Right ventricle myocardium inferior (tissue), 1 donor: Measurements from ENCODE around the gene ADRB2. TPM values are rescaled to one million over a fixed set of nuclear protein-coding genes. Genes with fewer than 3 reads are reported as not detected.

ENCODE experiments used
- ATAC-seq: fragments of 200-7000 bp; cut with Tn5 transposase; one replicate; pipeline ENCODE4 v1.9.1; 2020; ENCODE audit warnings: mild to moderate bottlenecking, moderate library complexity
- DNase-seq: peaks from one replicate; pipeline ENCODE4 v3.0.0; 2021; ENCODE audit errors: missing footprints
- intact Hi-C: fragments of 100-400 bp; cut with DNase I; formaldehyde crosslinking; loops from one replicate; pipeline ENCODE4 v1.11.0; 2022
- total RNA-seq: library from RNA; stranded (reverse); fragmentation: NEBNext Ultra II Directional; extraction: Animal tissue kit (Norgen Biotek cat#: 25700); gene quantifications from one replicate; pipeline ENCODE4 v1.2.1, GENCODE V29; 2021
- donor health status: DM: no; HTN: yes; CAD: no; lungs with severe emphysema.

The ADRB2 gene
- total RNA-seq, 1 donor from 2014 or later = 5.5 TPM

DNA sequence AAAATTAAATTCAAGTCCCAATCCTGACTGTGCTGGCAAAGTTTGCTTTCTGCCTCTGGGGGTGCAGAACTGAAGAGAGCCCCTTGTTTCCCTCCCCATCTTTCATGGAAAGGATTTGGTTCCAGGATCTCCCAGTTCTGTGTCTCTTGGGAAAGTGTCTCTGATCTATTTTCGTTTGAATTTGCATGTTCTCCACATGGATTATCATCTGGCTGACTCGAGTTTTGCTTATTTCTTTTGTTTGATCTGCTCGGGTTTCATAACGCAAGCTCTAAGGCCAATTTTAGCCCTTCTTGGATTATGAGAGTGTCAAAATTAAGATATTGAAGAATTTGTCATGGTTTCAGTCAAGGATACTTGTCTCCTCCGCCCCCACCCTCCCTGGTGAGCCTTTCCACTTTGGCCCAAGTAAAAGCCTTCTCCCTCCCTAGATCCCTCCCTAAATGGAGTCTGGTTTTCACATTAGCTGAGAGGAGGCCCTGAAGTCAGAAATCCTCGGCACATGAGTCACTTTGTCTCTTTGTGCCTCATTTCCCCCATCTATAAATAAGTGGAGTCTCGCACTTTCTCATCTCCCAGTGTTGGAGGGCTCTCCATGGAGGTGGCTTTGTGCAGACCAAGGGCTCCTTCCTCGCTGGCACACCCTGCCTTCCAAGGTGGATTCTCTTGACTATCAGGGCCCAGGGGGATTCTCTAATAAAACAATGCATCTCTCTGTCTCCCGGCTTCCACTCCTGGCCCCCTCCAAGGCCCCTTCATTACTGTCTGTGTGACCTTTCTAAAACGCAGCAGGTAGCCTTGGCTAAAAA, 17.3 kb downstream of the ADRB2 start:
- intact Hi-C loops = no loop called here
- ATAC-seq (no peak), DNase-seq (no peak)

DNA sequence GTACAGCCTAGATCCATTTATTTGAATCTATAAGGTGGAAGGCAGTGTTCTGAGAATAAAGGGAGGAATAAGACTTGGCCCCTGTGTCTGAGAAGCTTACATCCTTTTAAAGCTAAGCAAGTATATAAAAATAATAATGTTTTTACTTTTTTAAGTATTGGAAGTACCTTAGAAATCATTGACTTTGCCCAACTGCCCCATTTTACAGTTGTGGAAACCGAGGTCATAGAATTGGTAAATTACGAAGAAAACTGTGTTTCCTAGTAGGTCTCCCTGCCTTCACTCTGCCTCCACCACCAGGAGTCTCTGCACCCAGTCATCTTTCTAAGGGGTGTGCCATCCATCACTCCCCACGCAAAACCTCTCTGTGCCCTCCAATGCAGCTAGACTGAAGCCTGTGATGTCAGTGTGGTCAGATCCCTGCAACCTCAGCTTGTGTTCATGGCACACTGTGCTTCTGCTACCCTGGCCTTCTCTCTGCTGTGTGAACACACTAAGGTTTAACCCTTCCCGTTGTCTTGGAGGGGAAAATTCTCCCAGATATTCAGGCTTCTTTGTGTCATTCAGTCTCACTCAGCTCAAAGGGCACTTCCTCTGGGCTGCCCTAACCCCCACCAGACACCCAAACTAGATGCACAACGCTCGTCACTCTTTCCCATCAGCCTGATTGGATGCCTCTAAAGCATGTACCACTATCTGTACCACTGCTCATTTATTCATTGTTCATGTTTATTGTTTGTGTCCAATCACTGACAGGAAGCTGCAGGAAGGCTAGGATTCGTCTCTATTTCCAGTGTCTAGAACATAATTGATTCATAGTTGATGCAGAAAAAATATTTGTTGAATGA, 18.2 kb downstream of the ADRB2 start:
- no peak for DNase-seq
- ATAC-seq = no peak
- intact Hi-C loops = no loop called here

GRCh38 chr5:148846930-148847329, 20.5 kb downstream of the ADRB2 start:
- ATAC-seq (no peak), DNase-seq (no peak)
- intact Hi-C loops = no loop called here

GRCh38 chr5:148847456-148847855, 21.0 kb downstream of the ADRB2 start:
- ATAC-seq = no peak
- DNase-seq = no peak
- intact Hi-C loops = no loop called here

DNA sequence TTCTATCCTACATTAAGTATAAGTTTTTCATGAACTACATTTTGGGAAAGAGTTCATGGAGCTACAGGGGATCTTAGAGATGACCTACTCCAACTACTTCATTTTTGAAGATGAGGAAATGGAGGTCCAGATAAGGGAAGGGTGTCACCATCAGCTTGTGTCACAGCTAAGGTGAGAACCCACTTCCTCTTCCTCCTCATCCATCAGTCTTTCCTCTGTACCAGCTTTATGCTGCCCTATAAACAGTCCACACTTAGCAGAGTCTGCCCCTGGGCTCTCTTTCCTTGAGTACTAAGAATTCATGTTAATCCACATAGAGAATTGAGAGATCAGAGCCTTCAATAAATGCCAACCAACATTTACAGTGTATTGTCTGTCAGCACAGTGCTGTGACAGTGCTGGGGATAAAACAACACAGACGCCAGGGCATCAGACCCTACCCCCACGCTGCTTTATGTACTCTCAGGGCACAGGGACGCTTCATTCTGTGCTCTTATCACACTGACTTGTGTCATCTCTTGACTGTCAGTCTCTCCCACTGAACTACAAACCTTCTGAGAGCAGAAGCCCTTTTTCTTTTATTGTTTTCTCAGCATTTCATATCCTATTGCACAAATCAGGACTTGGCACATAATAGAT, 22.1 kb downstream of the ADRB2 start:
- DNase-seq = no peak
- no peak for ATAC-seq
- intact Hi-C loops = no loop called here

DNA sequence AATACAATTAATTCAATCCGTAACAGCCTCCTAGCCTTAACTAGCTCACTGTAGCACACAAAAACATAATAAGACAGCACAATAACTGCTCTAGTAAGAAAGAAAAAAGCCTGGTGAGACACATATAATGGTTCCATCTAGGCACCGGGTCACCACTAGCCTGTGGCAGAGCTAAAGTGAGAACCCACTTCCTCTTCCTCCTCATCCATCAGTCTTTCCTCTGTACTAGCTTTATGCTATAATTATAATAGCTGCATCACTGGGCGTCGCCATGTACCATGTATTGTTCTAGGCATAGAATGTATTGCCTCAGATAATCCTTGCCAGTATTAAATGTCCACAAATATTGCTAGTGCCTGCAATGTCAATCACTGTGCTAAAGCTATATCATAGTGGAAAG, 23.1 kb downstream of the ADRB2 start:
- ATAC-seq = peak; percentile 42
- intact Hi-C loops = no loop called here
- DNase-seq = no peak

DNA sequence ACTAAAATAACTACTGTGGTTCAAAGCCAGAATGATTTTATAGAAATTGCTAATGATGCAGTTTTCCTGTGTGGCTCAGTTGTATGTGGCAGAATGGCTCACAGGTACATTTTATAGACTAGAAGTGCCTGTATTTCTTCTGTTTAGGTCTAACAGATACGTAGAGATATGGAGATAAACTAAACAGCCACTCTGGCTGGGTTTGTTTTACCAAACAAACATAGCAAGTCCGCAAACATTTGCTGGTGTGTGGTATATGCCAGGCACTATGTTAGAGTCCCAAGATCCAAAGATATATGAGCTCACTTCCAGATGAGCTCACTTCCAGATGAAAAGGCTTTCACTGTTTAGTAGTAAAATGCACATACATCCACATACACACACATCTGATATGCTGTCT, 24.4 kb downstream of the ADRB2 start:
- DNase-seq = no peak
- intact Hi-C loops = no loop called here
- no peak for ATAC-seq

DNA sequence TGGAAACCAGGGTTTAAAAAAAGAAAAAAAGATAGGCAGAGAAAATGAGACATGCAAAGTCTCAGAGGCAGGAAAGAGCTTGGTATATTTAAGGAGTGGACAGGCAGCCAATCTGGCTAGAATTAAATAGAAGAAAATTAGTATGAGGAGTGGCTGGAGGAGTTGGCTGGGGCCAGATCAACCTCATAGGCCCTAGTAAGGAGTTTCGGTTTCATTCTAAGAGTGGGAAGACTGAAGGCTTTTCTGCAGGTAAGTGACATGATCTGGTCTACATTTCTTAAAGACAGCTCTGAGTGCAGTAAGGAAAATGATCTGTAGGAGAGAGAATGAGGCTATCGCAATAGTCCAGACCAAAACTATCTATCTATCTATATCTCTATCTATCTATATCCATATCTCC, 27.5 kb downstream of the ADRB2 start:
- ATAC-seq = no peak
- intact Hi-C loops = no loop called here
- DNase-seq = no peak

- intact Hi-C loops = no loop called here
- no peak for ATAC-seq
- no peak for DNase-seq
These were observed 29.0 kb downstream of the ADRB2 start for GRCh38 chr5:148855249-148856008.

DNA sequence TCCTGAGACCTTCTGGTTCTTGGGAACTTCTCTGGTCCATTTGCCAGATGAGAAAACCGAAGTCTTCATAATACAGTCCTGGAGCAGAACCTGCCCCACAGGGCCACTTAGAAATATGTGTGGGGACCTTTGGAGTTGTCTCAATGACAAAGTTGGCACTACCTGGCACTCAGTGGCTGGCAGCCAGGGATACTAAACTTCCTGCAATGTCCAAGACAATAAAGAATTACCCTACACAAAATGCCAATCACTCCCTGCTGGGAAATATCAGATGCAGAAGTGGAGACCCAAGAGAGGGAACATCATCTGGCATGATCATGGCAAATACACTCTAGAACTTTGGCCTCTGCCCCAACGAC, 29.6 kb downstream of the ADRB2 start:
- DNase-seq (no peak), ATAC-seq (no peak)
- intact Hi-C loops = no loop called here

DNA sequence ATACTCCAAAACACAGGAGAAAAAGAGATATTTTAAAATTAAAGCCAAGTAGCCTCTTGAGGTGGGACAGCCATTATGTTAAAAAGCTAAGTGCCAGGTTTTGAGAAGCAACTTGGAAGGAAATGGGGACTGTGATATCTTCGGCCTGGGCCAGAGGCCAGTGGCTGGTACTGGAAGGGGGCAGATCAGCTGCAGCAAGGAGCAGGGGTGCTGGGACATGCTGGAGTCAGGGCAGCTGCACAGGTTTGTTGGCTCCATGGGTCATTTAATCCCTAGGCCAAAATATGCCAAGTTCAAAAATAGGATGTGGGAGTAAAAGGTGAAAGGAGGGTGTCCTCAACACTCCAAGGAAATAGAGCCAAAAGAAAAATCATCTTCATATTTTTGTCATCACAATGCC, 30.0 kb downstream of the ADRB2 start:
- intact Hi-C loops = no loop called here
- peak; percentile 50 for ATAC-seq

GRCh38 chr5:148857474-148857873, 31.1 kb downstream of the ADRB2 start:
- DNase-seq (no peak), ATAC-seq (no peak)
- intact Hi-C loops = no loop called here

More for the DNA sequence above, 30.0 kb downstream of the ADRB2 start:
- no peak for DNase-seq

DNA sequence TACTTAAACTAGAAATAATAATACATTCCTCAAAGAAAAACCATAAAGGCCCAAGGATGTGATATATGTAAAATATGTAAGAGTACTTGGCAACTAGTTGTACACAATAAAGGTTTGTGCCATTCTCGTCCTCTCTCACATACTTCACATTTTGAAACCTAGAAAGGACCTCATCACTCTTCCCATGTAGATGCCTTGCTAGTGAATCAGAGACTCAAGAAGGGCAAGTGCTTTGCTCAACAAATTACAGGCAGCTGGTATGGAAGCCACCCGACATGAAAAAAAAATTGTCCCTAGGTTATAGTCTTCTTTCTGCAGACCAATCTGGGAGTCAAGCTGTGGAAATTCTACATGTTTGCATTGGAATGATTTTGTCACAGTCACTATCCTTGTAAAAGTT, 31.7 kb downstream of the ADRB2 start:
- ATAC-seq (no peak), DNase-seq (no peak)
- intact Hi-C loops = loop anchor here (2.0 kb wide), 1 partner anchor 31 kb away; the partner anchor contains the start of gene ADRB2

GRCh38 chr5:148858547-148858946, 32.1 kb downstream of the ADRB2 start:
- DNase-seq (no peak), ATAC-seq (no peak)
- intact Hi-C loops = loop anchor here (2.0 kb wide), 1 partner anchor 32 kb away; the partner anchor contains the start of gene ADRB2

GRCh38 chr5:148859703-148860102, 33.3 kb downstream of the ADRB2 start:
- ATAC-seq = no peak
- intact Hi-C loops = loop anchor here (2.0 kb wide), 1 partner anchor 33 kb away; the partner anchor contains the start of gene ADRB2
- no peak for DNase-seq

DNA sequence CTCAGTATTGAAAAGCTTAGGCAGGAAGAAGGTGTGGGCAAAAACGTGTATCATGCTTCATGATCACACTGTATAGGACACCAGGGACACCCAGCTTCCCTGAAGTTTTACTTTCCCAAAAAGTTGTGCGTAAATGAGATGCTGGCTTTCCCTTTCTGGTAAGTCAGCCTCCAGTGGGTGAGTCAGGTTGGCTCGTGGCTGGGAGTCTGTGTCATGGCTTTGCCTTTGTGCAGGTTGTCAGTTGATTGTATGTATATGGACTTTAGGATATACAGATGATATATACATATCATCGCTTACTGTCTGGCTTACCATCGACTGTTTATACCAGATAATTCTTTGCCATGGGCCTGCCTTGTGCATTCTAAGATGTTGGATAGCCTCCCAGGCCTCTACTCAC, 34.2 kb downstream of the ADRB2 start:
- DNase-seq (no peak), ATAC-seq (no peak)
- intact Hi-C loops = no loop called here

- no peak for DNase-seq
- ATAC-seq = no peak
- intact Hi-C loops = no loop called here
These were observed 34.7 kb downstream of the ADRB2 start for GRCh38 chr5:148861088-148861487.

DNA sequence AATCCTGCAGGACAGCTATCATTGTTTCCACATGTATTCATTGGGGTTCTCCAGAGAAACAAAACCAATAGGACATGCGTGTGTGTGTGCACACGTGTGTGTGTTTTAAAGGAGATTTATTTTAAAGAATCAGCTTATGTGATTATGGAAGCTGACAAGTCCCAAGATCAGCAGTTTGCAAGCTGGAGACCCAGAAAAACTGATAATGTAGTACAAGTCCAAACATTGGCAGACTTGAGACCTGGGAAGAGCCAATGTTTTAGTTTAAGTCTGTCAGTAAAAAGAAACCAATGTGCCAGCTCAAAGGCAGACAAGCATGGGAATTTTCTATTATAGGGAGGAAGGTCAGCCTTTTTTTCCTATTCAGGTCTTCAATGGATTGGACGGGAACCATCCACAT, 35.3 kb downstream of the ADRB2 start:
- no peak for DNase-seq

More for the DNA sequence above, 35.3 kb downstream of the ADRB2 start:
- no peak for ATAC-seq
- intact Hi-C loops = no loop called here
